HepG2 (cell line): Measurements from ENCODE around the gene NFATC3. TPM values are rescaled to one million over a fixed set of nuclear protein-coding genes. Genes with fewer than 3 reads are reported as not detected.

ENCODE experiments used
- ATAC-seq: fragments of 200-7000 bp; cut with Tn5 transposase; 3 replicates; pipeline ENCODE4 v1.9.1; 2020; ENCODE audit warnings: mild to moderate bottlenecking, moderate library complexity
- BruUV-seq: library from RNA; stranded (reverse); fragments of 400-500 nt; replicated peaks from 2 replicates; lab custom pipeline; 2021; lab: Mats Ljungman, UMichigan
- CTCF ChIA-PET: fragments of 300-600 bp; formaldehyde crosslinking; extraction: SDS; loops from one replicate; lab custom pipeline; 2021; ENCODE audit warnings: low total read pairs, inconsistent platforms, low intra/inter-chr PET ratio; lab: Yijun Ruan, JAX
- POLR2A ChIA-PET: fragments of 350-600 bp; sonication (Branson Sonifier 250); formaldehyde crosslinking; loops from one replicate; lab custom pipeline; 2020; ENCODE audit warnings: antibody characterized with exemption, inconsistent platforms; lab: Yijun Ruan, JAX
- DNase-seq: peaks from one replicate; pipeline ENCODE4 v3.0.0-alpha.2; 2015; ENCODE audit warnings: low spot score
- FAIRE-seq: peaks from 3 replicates; lab custom pipeline; 2011; peaks lifted over from hg19 to GRCh38; lab: Jason Lieb, UNC
- H2AFZ ChIP-seq: one replicate; pipeline ENCODE4 v1.6.1; 2011; ENCODE audit warnings: low read length, inconsistent platforms
- H3K27ac ChIP-seq: fragments of 300-600 bp; 3 replicates; pipeline ENCODE4 v1.8.0; 2011; ENCODE audit warnings: mixed run types, mild to moderate bottlenecking, mixed read lengths, low read length, inconsistent platforms; ENCODE audit not compliant: insufficient read depth; ENCODE audit errors: extremely low read length
- H3K27me3 ChIP-seq, 2 experiments: fragments of 200-600 bp in 1 of 2; 2 replicates in 1 of 2; 3 replicates in 1 of 2; pipeline versions ENCODE4 v1.6.0 to v1.8.0; 2011; ENCODE audit warnings: low read length in 2 of 2, mild to moderate bottlenecking in 2 of 2, moderate library complexity in 2 of 2, inconsistent platforms in 1 of 2; ENCODE audit not compliant: insufficient read depth in 2 of 2, control insufficient read depth in 1 of 2
- H3K36me3 ChIP-seq, 2 experiments: fragments of 200-600 bp in 1 of 2; replicated peaks in 1 of 2; 2 replicates in 1 of 2; 3 replicates in 1 of 2; pipeline versions ENCODE4 v1.5.1 to v1.8.0; 2011; ENCODE audit warnings: low read length in 2 of 2, inconsistent platforms in 1 of 2; ENCODE audit not compliant: insufficient read depth in 2 of 2, control insufficient read depth in 1 of 2
- H3K4me1 ChIP-seq: 2 replicates; pipeline ENCODE4 v1.5.1; 2012; ENCODE audit warnings: low read length, inconsistent platforms; ENCODE audit not compliant: insufficient read depth
- H3K4me2 ChIP-seq: 2 replicates; pipeline ENCODE4 v1.6.0; 2011; ENCODE audit warnings: low read depth, low read length, inconsistent platforms
- H3K4me3 ChIP-seq, 3 experiments: fragments of 200-600 bp in 1 of 3; sonication (generic), shearing (Covaris generic) in 1 of 3; replicated peaks in 1 of 3; 2 replicates each; pipeline ENCODE4 v1.5.1; 2011 to 2016; ENCODE audit warnings: low read length in 3 of 3, inconsistent platforms in 2 of 3, low read depth in 2 of 3, mild to moderate bottlenecking in 2 of 3, control low read depth in 1 of 3, mixed read lengths in 1 of 3; ENCODE audit not compliant: insufficient read depth in 1 of 3
- H3K79me2 ChIP-seq: one replicate; pipeline ENCODE4 v1.6.1; 2011; ENCODE audit warnings: low read length, inconsistent platforms; ENCODE audit not compliant: insufficient read depth
- H3K9ac ChIP-seq: 2 replicates; pipeline ENCODE4 v1.6.0; 2011; ENCODE audit warnings: mild to moderate bottlenecking, low read depth, low read length, inconsistent platforms; ENCODE audit not compliant: insufficient read depth
- H3K9me3 ChIP-seq: 2 replicates; pipeline ENCODE4 v1.5.1; 2012; ENCODE audit warnings: mild to moderate bottlenecking, low read length
- H4K20me1 ChIP-seq: 2 replicates; pipeline ENCODE4 v1.6.0; 2011; ENCODE audit warnings: inconsistent platforms, mild to moderate bottlenecking, low read length, moderate library complexity; ENCODE audit not compliant: insufficient read depth
- CBX1 ChIP-seq: IDR thresholded peaks from one replicate; pipeline ENCODE4 v1.6.1; 2016; ENCODE audit warnings: antibody characterized with exemption, low read depth
- EZH2 ChIP-seq: conservative IDR thresholded peaks from 2 replicates; pipeline ENCODE4 v1.6.1; 2012; ENCODE audit warnings: mild to moderate bottlenecking, low read depth, low read length, moderate library complexity
- HINFP ChIP-seq: sonication (generic); formaldehyde crosslinking; IDR thresholded peaks from 2 replicates; pipeline ENCODE4 v1.4.0; 2020; ENCODE audit warnings: low read depth, mild to moderate bottlenecking, missing genetic modification reagents
- MIXL1 ChIP-seq: IDR thresholded peaks from 2 replicates; pipeline ENCODE4 v1.6.1; 2016
- PBX2 ChIP-seq: IDR thresholded peaks from 2 replicates; pipeline ENCODE4 v1.6.1; 2016; ENCODE audit warnings: control low read depth
- SCMH1 ChIP-seq: sonication (generic); formaldehyde crosslinking; IDR thresholded peaks from 2 replicates; pipeline ENCODE4 v1.9.0; 2021; ENCODE audit warnings: missing genetic modification reagents, mild to moderate bottlenecking, borderline replicate concordance
- ZBTB10 ChIP-seq: sonication (generic); formaldehyde crosslinking; IDR thresholded peaks from 2 replicates; pipeline ENCODE4 v1.4.0; 2020; ENCODE audit warnings: missing genetic modification reagents, borderline replicate concordance
- ZNF264 ChIP-seq: sonication (generic); formaldehyde crosslinking; IDR thresholded peaks from 2 replicates; pipeline ENCODE4 v1.4.0; 2020; ENCODE audit warnings: missing genetic modification reagents
- ZNF556 ChIP-seq: sonication (generic); formaldehyde crosslinking; IDR thresholded peaks from 2 replicates; pipeline ENCODE4 v1.4.0; 2020; ENCODE audit warnings: mild to moderate bottlenecking, missing genetic modification reagents, borderline replicate concordance
- ZNF605 ChIP-seq: sonication (generic); formaldehyde crosslinking; IDR thresholded peaks from 2 replicates; pipeline ENCODE4 v1.8.0; 2022; ENCODE audit warnings: mild to moderate bottlenecking, missing genetic modification reagents
- ZSCAN12 ChIP-seq: sonication (generic); formaldehyde crosslinking; IDR thresholded peaks from 2 replicates; pipeline ENCODE4 v1.9.0; 2021; ENCODE audit warnings: mild to moderate bottlenecking, missing genetic modification reagents
- WGBS: methylation state at CpG from one replicate; pipeline ENCODE4 v1.1.6; 2017; ENCODE audit warnings: low lambda C conversion rate; 5-methylcytosine and 5-hydroxymethylcytosine counted together
- in situ Hi-C: cut with HindIII; loops from 2 replicates; pipeline ENCODE4 v1.10.0; 2017; ENCODE audit warnings: low pct_unique_long_range_greater_than_20kb; ENCODE audit not compliant: extremely low pct_ligation_motif_present
- intact Hi-C: fragments of 100-400 bp; cut with micrococcal nuclease; formaldehyde crosslinking; loops from one replicate; pipeline ENCODE4 v1.10.0; 2022; ENCODE audit not compliant: unreplicated experiment
- polyA plus RNA-seq, 8 experiments: library from polyadenylated mRNA; depleted of rRNA in 3 of 8; stranded (reverse) in 7 of 8; unstranded in 1 of 8; fragments of >200 nt; fragmentation: Illumina TruSeq in 4 of 8; extraction: Trizol in 4 of 8; gene quantifications; 2 replicates each; pipeline versions ENCODE4 v1.2.1 to v1.2.3, GENCODE V29; 2011 to 2016; ENCODE audit warnings: low read depth in 4 of 8, missing spikeins in 1 of 8, mixed read lengths in 1 of 8; ENCODE audit not compliant: insufficient read depth in 1 of 8
- total RNA-seq, 5 experiments: library from RNA; depleted of rRNA; stranded (reverse); fragments of >200 nt; fragmentation: Illumina TruSeq; extraction: Trizol; gene quantifications; 2 replicates each; pipeline ENCODE4 v1.2.3, GENCODE V29; 2016; ENCODE audit warnings: low read depth in 1 of 5
- TF ChIP-seq, protein P1 (sequence below): sonication (generic); formaldehyde crosslinking; IDR thresholded peaks from one replicate; pipeline ENCODE4 v1.5.1; 2020; ENCODE audit warnings: mild to moderate bottlenecking, missing genetic modification reagents; ENCODE audit errors: not compliant biosample characterization

Gene NFATC3
- total and polyA plus RNA-seq, 2 of the 13 experiments (the other 11 are each of a cell fraction or from before 2014, with no cell fraction given), result 52.6 to 62.7 TPM

- POLR2A ChIA-PET, result no interaction called here
- 96% methylated on average over 3 of the region's 3 CpGs for WGBS
- TF ChIP-seq ZNF605 (no peak), ZSCAN12 (CRISPR knock-in tag) (no peak), SCMH1 (CRISPR knock-in tag) (no peak), CBX1 (no peak), ZBTB10 (CRISPR knock-in tag) (no peak), MIXL1 (CRISPR knock-in tag) (no peak), ZNF556 (no peak), ZNF264 (CRISPR knock-in tag) (no peak), EZH2 (no peak), PBX2 (CRISPR knock-in tag) (no peak), HINFP (CRISPR knock-in tag) (no peak)
- TF ChIP-seq, protein P1, sequence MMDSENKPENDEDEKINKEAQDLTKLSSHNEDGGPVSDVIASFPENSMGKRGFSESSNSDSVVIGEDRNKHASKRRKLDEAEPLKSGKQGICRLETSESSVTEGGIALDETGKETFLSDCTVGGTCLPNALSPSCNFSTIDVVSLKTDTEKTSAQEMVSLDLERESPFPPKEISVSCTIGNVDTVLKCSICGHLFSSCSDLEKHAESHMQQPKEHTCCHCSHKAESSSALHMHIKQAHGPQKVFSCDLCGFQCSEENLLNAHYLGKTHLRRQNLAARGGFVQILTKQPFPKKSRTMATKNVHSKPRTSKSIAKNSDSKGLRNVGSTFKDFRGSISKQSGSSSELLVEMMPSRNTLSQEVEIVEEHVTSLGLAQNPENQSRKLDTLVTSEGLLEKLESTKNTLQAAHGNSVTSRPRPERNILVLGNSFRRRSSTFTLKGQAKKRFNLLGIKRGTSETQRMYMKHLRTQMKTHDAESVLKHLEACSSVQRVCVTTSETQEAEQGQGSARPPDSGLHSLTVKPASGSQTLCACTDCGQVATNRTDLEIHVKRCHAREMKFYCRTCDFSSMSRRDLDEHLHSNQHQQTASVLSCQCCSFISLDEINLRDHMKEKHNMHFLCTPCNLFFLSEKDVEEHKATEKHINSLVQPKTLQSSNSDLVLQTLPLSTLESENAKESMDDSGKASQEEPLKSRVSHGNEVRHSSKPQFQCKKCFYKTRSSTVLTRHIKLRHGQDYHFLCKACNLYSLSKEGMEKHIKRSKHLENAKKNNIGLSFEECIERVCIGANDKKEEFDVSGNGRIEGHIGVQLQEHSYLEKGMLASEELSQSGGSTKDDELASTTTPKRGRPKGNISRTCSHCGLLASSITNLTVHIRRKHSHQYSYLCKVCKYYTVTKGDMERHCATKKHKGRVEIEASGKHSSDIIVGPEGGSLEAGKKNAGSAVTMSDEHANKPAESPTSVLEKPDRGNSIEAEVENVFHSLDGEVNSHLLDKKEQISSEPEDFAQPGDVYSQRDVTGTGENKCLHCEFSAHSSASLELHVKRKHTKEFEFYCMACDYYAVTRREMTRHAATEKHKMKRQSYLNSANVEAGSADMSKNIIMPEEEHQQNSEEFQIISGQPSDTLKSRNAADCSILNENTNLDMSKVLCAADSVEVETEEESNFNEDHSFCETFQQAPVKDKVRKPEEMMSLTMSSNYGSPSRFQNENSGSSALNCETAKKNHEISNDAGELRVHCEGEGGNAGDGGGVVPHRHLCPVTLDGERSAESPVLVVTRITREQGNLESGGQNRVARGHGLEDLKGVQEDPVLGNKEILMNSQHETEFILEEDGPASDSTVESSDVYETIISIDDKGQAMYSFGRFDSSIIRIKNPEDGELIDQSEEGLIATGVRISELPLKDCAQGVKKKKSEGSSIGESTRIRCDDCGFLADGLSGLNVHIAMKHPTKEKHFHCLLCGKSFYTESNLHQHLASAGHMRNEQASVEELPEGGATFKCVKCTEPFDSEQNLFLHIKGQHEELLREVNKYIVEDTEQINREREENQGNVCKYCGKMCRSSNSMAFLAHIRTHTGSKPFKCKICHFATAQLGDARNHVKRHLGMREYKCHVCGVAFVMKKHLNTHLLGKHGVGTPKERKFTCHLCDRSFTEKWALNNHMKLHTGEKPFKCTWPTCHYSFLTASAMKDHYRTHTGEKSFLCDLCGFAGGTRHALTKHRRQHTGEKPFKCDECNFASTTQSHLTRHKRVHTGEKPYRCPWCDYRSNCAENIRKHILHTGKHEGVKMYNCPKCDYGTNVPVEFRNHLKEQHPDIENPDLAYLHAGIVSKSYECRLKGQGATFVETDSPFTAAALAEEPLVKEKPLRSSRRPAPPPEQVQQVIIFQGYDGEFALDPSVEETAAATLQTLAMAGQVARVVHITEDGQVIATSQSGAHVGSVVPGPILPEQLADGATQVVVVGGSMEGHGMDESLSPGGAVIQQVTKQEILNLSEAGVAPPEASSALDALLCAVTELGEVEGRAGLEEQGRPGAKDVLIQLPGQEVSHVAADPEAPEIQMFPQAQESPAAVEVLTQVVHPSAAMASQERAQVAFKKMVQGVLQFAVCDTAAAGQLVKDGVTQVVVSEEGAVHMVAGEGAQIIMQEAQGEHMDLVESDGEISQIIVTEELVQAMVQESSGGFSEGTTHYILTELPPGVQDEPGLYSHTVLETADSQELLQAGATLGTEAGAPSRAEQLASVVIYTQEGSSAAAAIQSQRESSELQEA (CRISPR knock-in tag), result no peak
These were observed 129.6 kb downstream of the NFATC3 start for GRCh38 chr16:68214726-68215125.

More at GRCh38 chr16:68214726-68215125, 129.6 kb downstream of the NFATC3 start:
- Histone ChIP-seq H3K27ac (no peak overlapping the region), H4K20me1 (no peaks in the 10 kb centered on the region), H3K79me2 (peaks cover 16% of the 10 kb centered on the region), H3K4me2 (no peak overlapping the region), H3K4me1 (peaks cover under 1% of the 10 kb centered on the region; the same call in 1 of the 2 replicates), H3K36me3 (peaks cover 7 to 30% of the 10 kb centered on the region in 2 experiments), H3K27me3 (no peaks in the 10 kb centered on the region), H2AFZ (no peak overlapping the region), H3K9me3 (no peaks in the 10 kb centered on the region), H3K9ac (no peak overlapping the region), H3K4me3 (no peak overlapping the region)
- no TSS peak for BruUV-seq
- CTCF ChIA-PET, result no interaction called here
- no peak for FAIRE-seq
- in situ Hi-C loops, result no loop called here
- DNase-seq, result no peak
- intact Hi-C loops, result no loop called here
- ATAC-seq, result no peak
